ENCODE data around the gene ADGRE3.

DNA sequence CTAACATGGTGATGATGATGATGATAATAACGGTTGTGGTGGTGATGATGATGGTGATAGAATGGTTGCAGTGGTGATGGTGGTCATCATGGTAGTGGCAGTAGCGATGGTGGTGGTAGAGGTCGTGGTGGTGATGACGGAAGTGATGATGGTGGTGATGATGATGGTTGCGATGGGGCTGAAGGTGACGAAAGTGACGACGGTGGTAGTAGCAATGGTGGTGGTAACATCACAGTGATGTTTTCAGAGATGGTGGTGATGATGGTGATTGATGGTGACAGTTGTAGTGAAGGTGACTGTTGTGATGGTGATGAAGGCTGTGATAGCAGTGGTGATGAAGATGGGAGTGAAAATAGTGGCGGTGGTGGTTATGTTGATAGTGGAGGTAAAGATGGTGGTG lies 3.6 kb upstream of the ADGRE3 start:
- TF ChIP-seq, protein P1, sequence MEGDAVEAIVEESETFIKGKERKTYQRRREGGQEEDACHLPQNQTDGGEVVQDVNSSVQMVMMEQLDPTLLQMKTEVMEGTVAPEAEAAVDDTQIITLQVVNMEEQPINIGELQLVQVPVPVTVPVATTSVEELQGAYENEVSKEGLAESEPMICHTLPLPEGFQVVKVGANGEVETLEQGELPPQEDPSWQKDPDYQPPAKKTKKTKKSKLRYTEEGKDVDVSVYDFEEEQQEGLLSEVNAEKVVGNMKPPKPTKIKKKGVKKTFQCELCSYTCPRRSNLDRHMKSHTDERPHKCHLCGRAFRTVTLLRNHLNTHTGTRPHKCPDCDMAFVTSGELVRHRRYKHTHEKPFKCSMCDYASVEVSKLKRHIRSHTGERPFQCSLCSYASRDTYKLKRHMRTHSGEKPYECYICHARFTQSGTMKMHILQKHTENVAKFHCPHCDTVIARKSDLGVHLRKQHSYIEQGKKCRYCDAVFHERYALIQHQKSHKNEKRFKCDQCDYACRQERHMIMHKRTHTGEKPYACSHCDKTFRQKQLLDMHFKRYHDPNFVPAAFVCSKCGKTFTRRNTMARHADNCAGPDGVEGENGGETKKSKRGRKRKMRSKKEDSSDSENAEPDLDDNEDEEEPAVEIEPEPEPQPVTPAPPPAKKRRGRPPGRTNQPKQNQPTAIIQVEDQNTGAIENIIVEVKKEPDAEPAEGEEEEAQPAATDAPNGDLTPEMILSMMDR (IDR thresholded peaks at IDR 0.05): no peak
- no peak for TF ChIP-seq EZH2 (IDR thresholded peaks at IDR 0.05; ENCODE audit: borderline replicate concordance, insufficient read depth, low read depth, low read length, poor library complexity, severe bottlenecking)
